Uterus (tissue), 2 donors: ENCODE data around the gene GRIK4.

Experiments
- POLR2A ChIP-seq, 2 donors: fragments of 450-650 bp; IDR thresholded peaks; one replicate each; pipeline ENCODE4 v1.6.1; 2016; ENCODE audit warnings: antibody characterized with exemption in 2 of 2, mild to moderate bottlenecking in 1 of 2, moderate library complexity in 1 of 2
- TF ChIP-seq, protein P1 (sequence below), 4 experiments: fragments of 200-600 bp in 2 of 4; fragments of 450-650 bp in 2 of 4; sonication (generic) in 2 of 4; IDR thresholded peaks; one replicate each; pipeline ENCODE4 v1.5.1; 2016 to 2019; ENCODE audit warnings: antibody characterized with exemption in 4 of 4, mild to moderate bottlenecking in 2 of 4, moderate library complexity in 1 of 4

DNA sequence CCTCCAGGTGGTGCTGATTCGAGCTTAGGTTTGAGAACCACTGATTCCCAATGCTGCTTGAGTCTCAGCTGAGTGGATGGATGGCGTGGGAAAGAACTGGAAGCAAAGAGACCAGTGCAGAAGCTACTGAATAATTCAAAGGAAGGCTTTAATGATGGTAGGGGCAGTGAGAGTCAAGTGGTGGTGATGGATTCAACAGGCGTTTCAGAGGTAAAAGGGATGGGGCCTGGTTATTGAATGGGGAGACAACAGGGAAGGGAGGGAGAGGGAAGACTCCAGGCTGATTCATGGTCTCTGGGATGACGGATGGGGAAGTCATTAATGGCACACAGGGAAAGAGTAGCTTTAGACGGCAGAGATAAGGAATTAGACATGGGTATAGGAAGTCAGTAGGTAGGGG is 408.0 kb downstream of the GRIK4 start:
- TF ChIP-seq POLR2A (IDR thresholded peaks at IDR 0.05) = no peak
- TF ChIP-seq, protein P1, sequence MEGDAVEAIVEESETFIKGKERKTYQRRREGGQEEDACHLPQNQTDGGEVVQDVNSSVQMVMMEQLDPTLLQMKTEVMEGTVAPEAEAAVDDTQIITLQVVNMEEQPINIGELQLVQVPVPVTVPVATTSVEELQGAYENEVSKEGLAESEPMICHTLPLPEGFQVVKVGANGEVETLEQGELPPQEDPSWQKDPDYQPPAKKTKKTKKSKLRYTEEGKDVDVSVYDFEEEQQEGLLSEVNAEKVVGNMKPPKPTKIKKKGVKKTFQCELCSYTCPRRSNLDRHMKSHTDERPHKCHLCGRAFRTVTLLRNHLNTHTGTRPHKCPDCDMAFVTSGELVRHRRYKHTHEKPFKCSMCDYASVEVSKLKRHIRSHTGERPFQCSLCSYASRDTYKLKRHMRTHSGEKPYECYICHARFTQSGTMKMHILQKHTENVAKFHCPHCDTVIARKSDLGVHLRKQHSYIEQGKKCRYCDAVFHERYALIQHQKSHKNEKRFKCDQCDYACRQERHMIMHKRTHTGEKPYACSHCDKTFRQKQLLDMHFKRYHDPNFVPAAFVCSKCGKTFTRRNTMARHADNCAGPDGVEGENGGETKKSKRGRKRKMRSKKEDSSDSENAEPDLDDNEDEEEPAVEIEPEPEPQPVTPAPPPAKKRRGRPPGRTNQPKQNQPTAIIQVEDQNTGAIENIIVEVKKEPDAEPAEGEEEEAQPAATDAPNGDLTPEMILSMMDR (IDR thresholded peaks at IDR 0.05) = no peak
